HG03196 (cell line): ENCODE results near the gene NCOR1.
"Not testable (repeated sequence)": the region's sequence is repeated elsewhere in the genome, so short reads cannot be mapped to it uniquely, and the experiment has no call there.

Experiments used
- ATAC-seq: cut with Tn5 transposase; IDR thresholded peaks from one replicate; pipeline ENCODE4 v1.9.1; 2021; ENCODE audit not compliant: unreplicated experiment

The NCOR1 gene

GRCh38 chr17:16101440-16101839 is 113.9 kb downstream of the NCOR1 start:
- ATAC-seq, result no peak

GRCh38 chr17:16100737-16101400 is 114.5 kb downstream of the NCOR1 start:
- no peak for ATAC-seq

- no peak for ATAC-seq
These were observed 123.6 kb downstream of the NCOR1 start for GRCh38 chr17:16091773-16092172.

GRCh38 chr17:16086957-16087356 is 128.4 kb downstream of the NCOR1 start:
- no peak for ATAC-seq

GRCh38 chr17:16085066-16085699 is 130.2 kb downstream of the NCOR1 start:
- no peak for ATAC-seq

GRCh38 chr17:16083223-16083622 is 132.1 kb downstream of the NCOR1 start:
- ATAC-seq, result no peak

- no peak for ATAC-seq
These were observed 133.7 kb downstream of the NCOR1 start for GRCh38 chr17:16081507-16082087.

- no peak for ATAC-seq
These were observed 135.0 kb downstream of the NCOR1 start for GRCh38 chr17:16080366-16080765.

- ATAC-seq, result no peak
These were observed 139.4 kb downstream of the NCOR1 start for GRCh38 chr17:16075949-16076348.

- ATAC-seq, result no peak
These were observed 140.9 kb downstream of the NCOR1 start for GRCh38 chr17:16074423-16074822.

- no peak for ATAC-seq
These were observed 141.5 kb downstream of the NCOR1 start for GRCh38 chr17:16073845-16074244.

- no peak for ATAC-seq
These were observed 143.3 kb downstream of the NCOR1 start for GRCh38 chr17:16072031-16072430.

- ATAC-seq, result no peak
These were observed 147.0 kb downstream of the NCOR1 start for GRCh38 chr17:16068323-16068722.

GRCh38 chr17:16066125-16066524 is 149.2 kb downstream of the NCOR1 start:
- no peak for ATAC-seq

- no peak for ATAC-seq
These were observed 153.7 kb downstream of the NCOR1 start for GRCh38 chr17:16061631-16062030.

- ATAC-seq, result not testable (repeated sequence)
These were observed 160.2 kb downstream of the NCOR1 start for GRCh38 chr17:16055139-16055538.

- ATAC-seq, result no peak
These were observed 162.8 kb downstream of the NCOR1 start for GRCh38 chr17:16052486-16052885.

GRCh38 chr17:16050844-16051243 is 164.5 kb downstream of the NCOR1 start:
- ATAC-seq, result no peak

- ATAC-seq, result no peak
These were observed 166.4 kb downstream of the NCOR1 start for GRCh38 chr17:16048811-16049449.

- no peak for ATAC-seq
These were observed 168.4 kb downstream of the NCOR1 start for GRCh38 chr17:16046966-16047365.

GRCh38 chr17:16044487-16044886 is 170.8 kb downstream of the NCOR1 start:
- no peak for ATAC-seq

- no peak for ATAC-seq
These were observed 174.6 kb downstream of the NCOR1 start for GRCh38 chr17:16040710-16041251.
